ENCODE data around the gene ZNF507. TPM values are rescaled to one million over a fixed set of nuclear protein-coding genes. Genes with fewer than 3 reads are reported as not detected.

ZNF507 gene
- total RNA-seq, 1 experiment from 2014 or later, result 31.1 TPM

DNA sequence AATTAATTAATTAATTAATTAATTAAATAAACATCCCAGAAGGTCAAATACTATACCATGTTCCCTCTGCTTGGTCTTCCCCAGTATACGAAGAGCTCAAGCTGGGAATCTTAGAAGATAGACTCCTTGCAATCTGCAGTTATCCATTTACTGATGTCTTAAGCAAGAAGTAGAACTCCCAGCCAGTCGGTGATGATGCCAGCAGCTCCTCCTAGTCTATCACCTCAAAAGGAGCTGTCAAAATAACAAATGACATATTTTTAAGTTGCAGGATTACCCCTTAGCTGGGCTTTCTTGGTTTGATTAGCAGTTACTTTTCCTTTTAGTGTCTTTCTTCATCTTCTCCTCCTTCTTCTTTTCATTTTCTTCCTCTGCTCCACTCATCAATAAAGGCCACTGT lies 6.0 kb upstream of the ZNF507 start:
- no peak overlapping the region for H4K8ac ChIP-seq (replicated peaks; ENCODE audit: insufficient read length, low read depth, low read length)
- H3K27ac ChIP-seq (ENCODE audit: insufficient read length, low read depth, low read length), result no peak overlapping the region
- no peaks in the 10 kb centered on the region for H3K4me1 ChIP-seq (ENCODE audit: insufficient read depth, low read length)
- H3T11ph ChIP-seq (ENCODE audit: low read length), result no peak overlapping the region
- H3K23ac ChIP-seq (ENCODE audit: insufficient read length, low read depth, low read length), result no peak overlapping the region
- H2BK15ac ChIP-seq (ENCODE audit: low read depth, low read length), result no peak overlapping the region
- no peak overlapping the region for H2BK5ac ChIP-seq (ENCODE audit: insufficient read length, low read length)
- no peaks in the 10 kb centered on the region for H3K27me3 ChIP-seq (ENCODE audit: insufficient read depth, low read length)
- H3K9ac ChIP-seq (ENCODE audit: extremely low read depth, insufficient read length, low read length), result no peak overlapping the region
- no peak overlapping the region for H2BK20ac ChIP-seq (ENCODE audit: low read depth, low read length, poor library complexity, severe bottlenecking)
- no peak overlapping the region for H3K4me2 ChIP-seq (ENCODE audit: insufficient read depth, insufficient read length, low read length)
- no peak overlapping the region for H3K4me3 Mint-ChIP-seq
- peaks cover 10 to 12% of the 10 kb centered on the region in 2 experiments for H3K4me1 Mint-ChIP-seq
- no peaks in the 10 kb centered on the region for H3K9me3 ChIP-seq (ENCODE audit: control insufficient read depth, low read depth, low read length)
- H2AFZ ChIP-seq (ENCODE audit: low read length), result no peak overlapping the region
- H4K20me1 ChIP-seq (ENCODE audit: control insufficient read depth, insufficient read depth, insufficient read length), result no peaks in the 10 kb centered on the region
- no peak overlapping the region for H4K91ac ChIP-seq (ENCODE audit: insufficient read length, low read depth, low read length)
- TF ChIP-seq CTCF (conservative IDR thresholded peaks at IDR 0.05), result no peak
- H3K56ac ChIP-seq (ENCODE audit: insufficient read length, low read depth, low read length), result no peak overlapping the region
- no peak overlapping the region for H3K14ac ChIP-seq (ENCODE audit: insufficient read depth, low read length)
- H3K27me3 Mint-ChIP-seq (ENCODE audit: low read depth), result peaks cover 10% of the 10 kb centered on the region; the same call in 1 of the 2 replicates
- H3K4ac ChIP-seq (ENCODE audit: low read depth, low read length), result no peak overlapping the region
- no peak overlapping the region for H2BK120ac ChIP-seq (ENCODE audit: low read depth, low read length, poor library complexity, severe bottlenecking)
- H3K18ac ChIP-seq (ENCODE audit: insufficient read length, low read depth, low read length), result no peak overlapping the region
- no peak overlapping the region for H2AK5ac ChIP-seq (ENCODE audit: insufficient read length, low read length)
- no peaks in the 10 kb centered on the region for H3K79me1 ChIP-seq (ENCODE audit: insufficient read depth, low read depth, low read length, poor library complexity, severe bottlenecking)
- H2BK12ac ChIP-seq (ENCODE audit: insufficient read length, low read depth, low read length), result no peak overlapping the region
- no peaks in the 10 kb centered on the region for H3K9me3 Mint-ChIP-seq
- H4K5ac ChIP-seq (ENCODE audit: insufficient read length, low read depth, low read length), result no peak overlapping the region
- H3K79me2 ChIP-seq (ENCODE audit: insufficient read depth, low read length), result no peaks in the 10 kb centered on the region
- H3K23me2 ChIP-seq (ENCODE audit: insufficient read length, low read depth, low read length, poor library complexity, severe bottlenecking), result no peaks in the 10 kb centered on the region
- no peak overlapping the region for H3K27ac Mint-ChIP-seq
- WGBS (ENCODE audit: extremely low coverage, insufficient read length, low lambda C conversion rate), result no CpG with 5 or more reads among the region's 2 CpGs
- no peaks in the 10 kb centered on the region for H3K36me3 Mint-ChIP-seq (ENCODE audit: insufficient read depth in 1 of 3, low read depth in 3 of 3)
- no peak for DNase-seq

All from H9 (cell line).